CD4-positive, alpha-beta T cell treated with Interleukin-4 for 4 hours (primary cell): Measurements from ENCODE around the gene DSCAML1.
"Not testable (repeated sequence)": the region's sequence is repeated elsewhere in the genome, so short reads cannot be mapped to it uniquely, and the experiment has no call there.

ENCODE experiments used
- DNase-seq: peaks from one replicate; pipeline ENCODE4 v3.0.0-alpha.2; 2020

DSCAML1 gene

DNA sequence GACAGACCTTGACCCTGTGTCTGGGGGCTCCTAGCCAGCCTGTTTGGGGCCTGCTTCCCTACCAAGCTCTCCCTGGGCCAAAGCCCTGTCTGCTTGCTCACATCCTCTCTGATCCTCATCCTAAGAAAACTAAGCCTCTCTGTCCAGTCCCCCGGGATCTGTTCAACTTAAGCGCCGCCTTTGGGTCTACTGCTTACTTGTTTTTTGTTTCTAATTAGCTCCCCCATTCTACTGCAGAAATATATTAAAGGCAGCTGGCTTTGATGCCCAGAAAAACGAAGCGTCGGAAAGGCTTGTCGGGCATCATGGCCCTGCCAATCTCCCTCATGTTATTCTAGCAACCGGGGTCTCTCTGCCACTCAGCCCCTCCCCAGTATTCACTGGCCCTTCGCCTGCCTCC, 3.4 kb downstream of the DSCAML1 start:
- DNase-seq, result no peak

DNA sequence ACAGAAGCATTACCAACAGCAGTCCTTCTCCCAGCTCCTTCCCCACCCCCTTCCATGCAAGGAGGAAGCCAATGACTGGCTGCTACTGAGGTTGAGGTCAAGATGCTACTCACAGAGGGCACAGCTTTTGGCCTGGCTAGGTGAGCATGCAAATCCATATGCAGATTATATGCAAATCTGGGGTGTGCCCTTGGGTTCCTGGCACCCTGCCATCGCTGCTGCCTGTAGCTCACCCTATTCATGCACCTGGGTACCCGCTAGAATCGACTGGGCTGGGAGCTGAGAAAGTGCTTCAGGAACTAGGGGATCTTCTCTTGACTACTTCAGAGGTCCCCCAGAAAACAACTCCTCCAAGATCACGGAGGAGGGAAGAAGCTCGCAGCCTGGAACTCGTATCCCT, 4.0 kb downstream of the DSCAML1 start:
- no peak for DNase-seq

DNA sequence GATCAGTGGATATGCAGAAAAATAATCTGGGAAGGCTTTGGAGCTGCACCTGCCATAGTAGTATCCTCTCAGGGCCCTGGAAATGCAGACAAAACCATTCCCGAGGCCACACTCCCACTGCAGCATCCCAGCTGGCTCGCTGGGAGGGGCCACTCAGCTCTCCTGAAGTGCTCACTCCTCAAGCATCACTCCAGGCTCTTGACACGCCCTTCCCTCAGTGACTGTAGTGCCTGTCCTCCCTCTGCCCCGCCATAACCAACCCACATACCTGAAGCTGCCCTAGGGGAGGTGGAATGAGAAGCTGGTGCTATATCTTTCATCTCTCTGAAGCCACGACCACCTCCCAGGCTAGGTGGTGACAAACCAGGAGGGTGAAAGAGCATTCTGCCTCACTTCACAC, 4.8 kb downstream of the DSCAML1 start:
- no peak for DNase-seq

DNA sequence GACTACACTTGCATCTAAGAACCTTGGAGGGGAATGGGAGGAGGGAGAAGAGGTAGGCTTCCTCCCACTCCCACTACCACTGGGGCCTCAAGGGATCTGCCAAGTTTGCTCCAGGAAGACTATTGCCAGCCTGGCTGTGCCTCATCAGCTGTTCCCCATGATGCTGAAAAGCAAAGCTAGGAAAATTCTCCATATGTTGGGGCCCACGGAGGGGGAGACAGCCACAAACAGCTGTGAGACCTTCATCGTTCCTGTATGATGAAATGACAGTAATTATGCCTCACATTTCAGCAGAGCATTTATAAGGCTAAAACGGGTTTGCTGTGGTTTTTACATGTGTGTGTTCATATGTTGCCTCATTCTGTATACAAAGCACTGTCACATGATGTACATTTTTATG, 6.7 kb downstream of the DSCAML1 start:
- no peak for DNase-seq

DNA sequence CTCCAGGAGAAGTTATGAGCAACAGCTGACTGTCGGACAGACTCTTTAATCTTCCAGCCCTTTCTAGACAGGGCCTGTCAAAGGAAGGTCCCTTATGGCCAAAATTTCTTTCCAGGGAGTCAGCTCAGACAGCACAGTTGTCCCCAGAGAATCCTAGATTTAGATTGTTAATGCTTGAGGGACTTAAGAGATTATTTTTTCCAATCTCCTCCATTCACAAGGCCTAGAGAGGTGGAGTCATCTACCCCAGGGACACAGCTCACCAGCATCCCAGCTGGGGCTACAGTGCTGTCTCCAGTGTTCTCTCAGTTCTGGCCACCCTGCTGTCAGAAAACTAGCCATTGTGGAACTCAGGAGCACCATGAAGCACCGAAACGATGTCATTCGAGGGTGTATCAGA, 7.8 kb downstream of the DSCAML1 start:
- DNase-seq, result no peak

DNA sequence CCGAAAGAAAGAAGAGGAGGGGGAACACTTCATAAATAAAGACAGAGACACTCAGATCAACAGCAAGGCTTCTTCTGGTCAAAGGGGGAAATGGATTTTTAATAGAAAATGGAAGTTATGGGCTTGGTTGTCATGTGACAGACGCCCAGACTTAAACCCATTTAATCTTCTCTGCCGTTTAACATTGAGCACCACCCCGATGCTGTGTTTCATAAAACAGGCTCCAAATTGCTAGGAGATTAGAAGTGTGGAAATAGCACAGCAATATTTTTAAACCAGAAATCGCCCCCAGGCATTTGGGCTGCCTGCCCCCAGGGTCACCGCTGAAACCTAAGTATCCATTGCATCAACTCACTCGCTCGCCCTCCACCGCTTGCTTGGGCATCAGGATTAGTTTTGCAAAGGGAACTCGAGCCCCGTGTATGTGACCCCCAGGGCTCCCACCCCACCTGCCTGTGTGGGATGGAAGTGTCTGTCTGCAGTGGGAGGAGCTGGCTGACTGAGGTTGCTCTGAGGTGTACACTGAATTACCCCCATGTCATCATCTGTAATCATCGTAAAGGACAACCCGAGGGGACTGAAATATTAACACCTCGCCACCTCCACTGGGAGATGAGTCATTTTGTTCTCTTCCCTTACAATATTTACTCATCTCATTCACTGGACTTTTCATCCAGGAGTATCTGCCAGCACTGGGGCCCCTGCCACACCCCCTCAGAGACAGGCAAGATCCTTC, 10.7 kb downstream of the DSCAML1 start:
- no peak for DNase-seq

DNA sequence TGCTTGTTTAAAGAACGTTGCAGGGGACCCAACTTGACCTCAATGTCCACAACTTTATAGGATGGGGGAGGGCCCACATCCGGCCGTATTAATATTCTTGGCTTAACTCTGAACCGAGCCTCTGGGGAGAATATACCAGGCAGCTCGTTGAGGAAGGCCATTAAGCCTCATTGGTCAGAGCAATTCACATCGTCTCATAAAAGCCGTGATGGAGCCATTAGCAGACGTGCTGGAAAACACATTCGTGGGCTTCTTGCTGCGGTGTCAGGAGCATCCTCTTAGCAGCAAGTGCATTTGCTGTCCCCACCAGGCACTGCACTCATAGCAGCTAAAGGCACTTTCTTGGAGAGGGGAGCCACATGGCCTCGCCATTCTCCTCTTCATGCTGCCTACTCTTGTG, 14.9 kb downstream of the DSCAML1 start:
- no peak for DNase-seq

DNA sequence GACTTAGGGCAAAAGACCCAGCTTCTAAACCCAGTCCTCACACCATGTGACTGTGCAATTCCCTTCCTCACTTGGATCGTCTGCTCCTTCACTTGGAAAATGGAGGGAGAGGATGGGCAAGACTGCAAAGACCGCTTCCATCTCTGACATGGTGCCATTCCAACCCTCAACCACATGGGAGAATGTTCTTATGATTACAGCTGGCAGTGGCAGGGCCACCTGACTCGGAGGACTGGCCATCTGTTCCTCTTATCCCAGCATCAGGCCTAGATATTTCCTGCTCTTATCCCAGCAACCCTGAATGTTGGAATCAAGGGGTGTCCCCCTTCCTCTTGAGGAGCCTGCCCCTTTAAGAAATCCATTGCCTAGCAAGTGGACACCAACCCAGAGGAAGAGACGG, 15.4 kb downstream of the DSCAML1 start:
- DNase-seq, result no peak

DNA sequence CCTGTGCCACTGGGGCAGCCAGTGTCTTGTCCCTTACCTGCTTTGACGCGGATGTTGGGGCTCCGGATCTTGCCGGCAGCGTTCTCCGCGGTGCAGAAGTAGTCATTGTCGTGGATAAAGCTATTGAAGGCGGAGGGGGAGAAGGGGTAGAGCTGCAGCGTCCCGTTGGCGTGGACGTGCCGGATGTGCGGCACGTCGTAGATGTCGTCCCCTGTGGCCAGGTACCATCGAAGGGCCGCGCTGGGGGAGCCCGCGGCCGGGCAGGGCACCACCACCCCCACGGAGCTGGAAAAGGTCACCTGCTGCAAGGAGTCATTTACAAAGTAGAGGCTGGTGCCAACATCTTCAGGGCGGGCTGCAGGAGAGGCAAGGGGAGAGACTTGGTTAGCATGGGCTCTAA, 16.6 kb downstream of the DSCAML1 start:
- DNase-seq, result no peak

DNA sequence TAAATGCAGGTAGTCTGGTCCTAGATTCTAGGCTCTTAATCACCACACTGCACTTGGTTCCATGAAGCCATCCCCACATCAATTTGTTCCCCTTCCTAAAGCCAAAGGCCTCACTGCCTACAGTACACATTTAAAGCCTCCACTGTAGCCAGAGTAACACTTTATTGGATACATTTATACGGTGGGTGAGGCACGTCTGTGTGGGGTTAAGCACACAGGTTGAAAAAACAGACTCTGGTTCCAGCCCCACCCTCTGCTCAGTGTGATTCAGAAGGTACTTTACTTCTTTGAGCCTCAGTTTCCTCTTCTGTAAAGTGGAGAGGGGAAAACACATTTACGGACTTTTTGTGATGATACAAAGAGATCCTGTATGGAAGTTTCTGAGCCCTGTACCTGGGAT, 22.5 kb downstream of the DSCAML1 start:
- no peak for DNase-seq

DNA sequence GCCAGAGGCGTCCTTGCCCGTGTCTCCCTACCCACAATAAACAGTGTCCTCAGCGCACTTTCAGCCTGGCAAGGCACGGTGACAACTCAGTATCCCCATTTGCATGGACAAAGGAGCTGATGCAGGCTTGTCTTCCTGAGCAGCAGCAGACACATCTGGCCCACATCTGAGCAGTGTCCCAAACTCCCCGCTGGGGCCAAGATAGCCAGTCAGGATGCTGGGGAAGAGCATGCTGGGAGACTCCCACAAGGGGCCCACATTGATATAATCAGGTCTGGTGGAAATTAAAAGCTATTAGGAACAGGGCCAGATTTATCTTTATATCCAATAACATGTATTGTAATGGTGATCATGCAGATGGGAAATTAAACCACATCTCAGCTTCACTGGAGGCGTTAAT, 24.7 kb downstream of the DSCAML1 start:
- no peak for DNase-seq

DNA sequence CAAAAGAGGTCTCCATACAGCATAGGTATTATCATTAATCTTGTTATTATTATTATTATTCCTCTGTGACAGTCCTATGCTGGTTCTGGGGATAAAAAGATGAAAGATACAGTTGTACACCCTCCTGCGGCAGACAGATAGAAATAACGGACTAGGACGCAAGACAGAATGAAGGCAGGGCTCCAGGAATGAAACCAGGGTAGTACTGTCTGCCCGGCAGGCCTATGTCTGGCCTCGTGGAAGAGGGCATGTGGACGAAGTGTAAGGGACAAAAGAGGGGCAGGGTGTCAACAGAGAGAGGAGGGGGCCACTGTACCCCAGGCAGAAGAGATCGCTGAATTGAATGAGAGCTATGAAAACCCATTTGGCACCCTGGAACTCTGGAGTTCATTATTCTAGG, 25.2 kb downstream of the DSCAML1 start:
- no peak for DNase-seq

DNA sequence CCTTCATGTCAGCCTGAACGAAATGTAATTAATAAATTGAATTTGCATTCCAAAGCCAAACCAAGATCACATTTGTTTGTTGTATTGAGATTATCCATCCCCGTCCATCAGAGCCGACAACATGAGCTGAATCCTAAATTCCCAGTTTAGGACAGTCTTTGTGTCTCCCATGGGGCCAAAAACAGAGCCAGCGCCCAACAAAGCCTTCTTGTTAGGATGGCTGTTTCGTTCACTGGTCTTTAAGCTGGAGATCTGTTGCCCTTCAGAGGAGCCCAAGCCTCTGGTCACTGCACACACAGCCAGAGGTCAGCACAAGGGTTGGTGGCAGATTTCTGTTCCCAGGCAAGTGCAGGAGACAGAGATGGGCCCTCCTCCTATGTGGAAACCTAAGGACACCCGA, 25.8 kb downstream of the DSCAML1 start:
- DNase-seq, result no peak

DNA sequence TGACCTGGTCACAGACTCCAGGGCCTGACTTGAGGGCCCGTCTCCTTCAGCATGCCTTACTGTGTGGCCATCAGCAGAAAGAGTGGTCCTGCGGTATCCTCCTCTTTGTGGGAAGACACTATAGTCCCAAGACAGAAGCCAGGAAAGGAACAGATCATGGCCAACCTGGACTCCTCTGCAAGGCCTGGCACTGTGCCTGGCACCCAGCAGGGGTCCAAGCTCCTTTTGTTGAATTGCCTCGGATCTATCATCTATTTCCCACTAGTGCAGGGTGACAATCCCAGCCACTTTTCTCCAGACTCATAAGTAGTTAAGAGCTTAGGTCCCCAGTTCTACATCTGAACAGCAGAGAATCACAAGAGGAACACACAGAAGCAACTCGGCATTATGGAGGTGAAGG, 27.0 kb downstream of the DSCAML1 start:
- no peak for DNase-seq

DNA sequence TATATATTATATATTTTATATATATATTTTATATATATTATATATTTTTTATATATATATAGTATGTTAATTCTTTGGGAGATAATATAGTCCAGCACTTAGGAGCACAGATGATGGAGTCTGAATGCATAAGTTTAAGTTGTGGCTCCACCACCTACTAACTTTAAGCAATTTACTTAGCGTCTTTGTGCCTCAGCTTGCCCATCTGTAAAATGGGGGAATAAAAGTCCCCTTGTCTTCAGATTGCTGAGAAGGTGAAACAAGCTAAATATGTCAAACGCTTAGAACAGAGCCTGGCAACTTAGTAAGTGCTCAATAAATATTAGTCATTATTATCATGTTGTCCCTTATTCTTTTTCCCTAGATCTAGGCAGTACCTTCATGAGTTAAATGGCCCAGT, 27.5 kb downstream of the DSCAML1 start:
- DNase-seq, result no peak

DNA sequence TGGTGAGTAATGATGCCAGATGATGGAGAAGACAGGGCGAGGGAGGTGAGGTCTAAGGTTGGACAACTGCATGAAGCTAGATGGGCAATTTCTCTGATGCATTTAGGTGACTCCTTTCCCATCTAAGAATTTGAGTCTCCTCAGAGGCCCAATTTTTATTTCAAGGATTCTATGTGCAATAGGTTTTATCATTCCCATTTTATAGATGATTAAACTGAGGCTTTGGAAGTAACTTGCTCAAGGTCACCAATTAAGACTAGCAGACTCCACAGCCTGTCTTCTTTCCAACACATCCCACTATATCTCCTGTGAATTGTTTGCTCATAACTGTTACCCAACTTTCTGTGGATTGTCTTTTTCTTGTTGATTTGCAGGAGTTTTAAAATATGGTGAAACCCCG, 28.5 kb downstream of the DSCAML1 start:
- DNase-seq, result no peak

DNA sequence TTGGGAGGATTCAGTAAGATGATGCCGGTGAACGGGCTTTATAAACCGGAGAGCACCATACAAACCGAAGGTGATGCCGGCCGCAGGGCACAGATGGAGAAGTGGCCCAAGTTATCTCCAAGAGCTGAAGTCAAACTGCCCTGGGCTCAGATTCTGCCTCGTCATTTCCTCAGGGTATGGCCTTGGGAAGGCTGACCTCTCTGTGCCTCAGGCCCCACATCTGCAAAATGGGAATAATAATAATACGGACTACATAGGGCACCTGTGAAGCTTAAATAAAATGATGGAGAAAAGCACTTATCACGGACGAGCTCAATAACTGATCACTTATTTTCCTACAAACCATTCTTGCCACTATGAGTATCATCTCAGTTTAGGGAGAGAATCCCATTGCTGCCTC, 29.9 kb downstream of the DSCAML1 start:
- no peak for DNase-seq

DNA sequence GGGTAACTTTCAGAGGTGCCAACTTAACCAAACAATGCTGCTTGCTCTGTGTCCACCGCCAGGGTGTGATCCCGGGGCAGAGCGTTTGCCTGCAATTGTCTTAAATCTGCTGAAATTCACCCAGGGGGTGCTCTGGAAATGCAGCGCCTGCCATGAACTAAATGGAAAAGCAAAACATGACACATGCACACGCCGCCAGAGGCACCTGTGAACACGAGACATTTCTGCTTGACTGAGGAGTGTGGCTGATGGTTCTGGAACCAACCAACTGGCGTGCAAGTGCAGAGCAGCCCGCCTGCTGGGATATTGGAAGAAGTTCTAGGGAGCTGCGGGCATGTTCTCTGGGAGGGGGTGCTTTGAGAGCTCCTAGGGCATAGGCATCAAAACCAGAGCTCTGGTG, 30.4 kb downstream of the DSCAML1 start:
- DNase-seq, result no peak

DNA sequence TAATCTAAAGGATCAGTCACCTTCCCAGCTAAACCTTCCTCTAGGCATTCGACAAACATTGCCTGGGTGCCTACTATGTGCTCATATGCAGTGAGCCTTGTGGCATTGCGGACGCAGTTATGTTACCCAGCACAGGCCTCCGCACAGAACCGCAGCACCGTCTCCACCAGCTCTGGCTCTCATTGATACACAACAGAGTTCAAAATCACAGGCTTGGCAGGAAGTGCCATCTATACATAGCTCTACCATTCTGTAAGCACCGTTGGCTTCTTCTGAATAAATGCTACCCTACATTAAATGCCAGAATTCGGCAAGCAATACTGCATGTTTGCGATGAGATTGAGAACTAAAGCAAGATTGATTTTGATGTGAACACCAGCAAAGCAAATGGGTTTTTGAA, 31.0 kb downstream of the DSCAML1 start:
- DNase-seq, result no peak

DNA sequence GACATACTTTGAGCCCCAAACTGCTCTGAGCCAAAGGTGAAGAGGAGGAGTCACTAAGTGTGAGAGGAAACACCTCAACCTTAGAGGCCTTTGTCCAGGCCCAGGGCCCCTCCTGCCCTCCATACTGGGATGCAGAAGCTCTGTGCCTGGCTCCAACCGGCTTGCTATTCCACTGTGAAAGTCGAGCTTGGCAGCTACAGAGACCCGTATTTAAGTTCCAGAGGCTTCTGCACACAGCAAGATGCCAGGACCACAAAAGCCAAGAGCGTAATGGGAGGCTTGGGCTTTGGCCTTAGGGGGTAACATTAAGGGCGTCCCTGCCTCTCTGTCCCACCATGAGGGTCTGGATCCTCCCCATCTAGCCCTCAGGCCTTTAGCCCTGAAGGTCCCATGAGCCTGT, 31.9 kb downstream of the DSCAML1 start:
- no peak for DNase-seq

DNA sequence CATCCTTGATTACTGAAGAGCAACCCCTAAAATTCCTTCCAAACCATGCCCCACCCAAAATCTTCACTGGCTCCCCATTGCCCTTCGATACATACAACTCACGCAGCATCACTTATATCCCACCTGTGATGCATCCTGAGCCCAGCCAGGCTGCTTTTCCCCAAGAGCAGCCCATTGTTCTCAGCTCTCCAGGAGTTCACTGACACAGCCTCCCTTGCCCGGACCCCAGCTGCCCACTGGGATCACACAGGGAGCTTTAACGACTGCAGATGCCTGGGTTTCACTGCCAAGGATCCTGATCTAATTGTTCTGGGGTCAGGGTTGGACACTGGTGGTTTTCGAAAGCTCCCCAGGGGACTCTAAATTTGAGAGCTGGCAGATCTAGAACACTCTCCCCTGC, 33.6 kb downstream of the DSCAML1 start:
- DNase-seq, result not testable (repeated sequence)

DNA sequence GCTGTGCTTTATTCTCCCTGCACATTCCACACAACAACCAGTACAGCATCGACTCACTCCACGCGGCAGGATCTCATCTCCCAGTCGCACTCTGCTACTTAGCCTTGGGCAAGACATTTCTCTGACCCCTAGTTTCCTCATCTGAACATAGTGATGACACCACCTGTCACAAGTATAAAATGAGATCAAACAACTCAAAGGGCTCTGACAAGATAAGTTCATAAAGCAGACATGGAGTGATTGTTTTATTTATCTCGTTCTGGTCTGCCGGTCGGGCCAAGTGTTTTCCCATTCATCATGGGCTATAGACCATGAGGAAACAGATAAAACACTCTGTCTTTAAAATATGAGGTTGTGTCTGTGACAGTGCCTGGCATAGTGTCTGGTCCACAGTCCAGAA, 35.0 kb downstream of the DSCAML1 start:
- DNase-seq, result no peak

DNA sequence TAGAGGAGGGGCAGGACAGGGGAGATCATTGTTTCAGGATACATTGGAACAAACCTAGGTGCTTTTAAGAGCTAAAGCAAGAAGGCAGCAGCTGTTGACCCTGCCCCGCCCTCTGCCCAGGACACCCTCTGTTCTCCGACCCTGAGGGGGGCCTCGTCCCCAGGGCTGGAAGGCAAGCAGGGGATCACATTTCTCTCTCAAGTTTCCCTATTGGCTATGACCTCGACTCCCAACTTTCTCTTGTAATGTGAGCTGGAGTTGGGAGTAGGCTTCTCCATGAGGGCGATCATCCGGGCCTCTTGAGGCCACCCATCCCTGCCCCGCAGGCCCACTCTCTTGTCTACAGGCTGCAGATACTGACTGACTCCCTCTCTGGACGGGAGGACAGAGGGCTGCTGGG, 37.7 kb downstream of the DSCAML1 start:
- no peak for DNase-seq

DNA sequence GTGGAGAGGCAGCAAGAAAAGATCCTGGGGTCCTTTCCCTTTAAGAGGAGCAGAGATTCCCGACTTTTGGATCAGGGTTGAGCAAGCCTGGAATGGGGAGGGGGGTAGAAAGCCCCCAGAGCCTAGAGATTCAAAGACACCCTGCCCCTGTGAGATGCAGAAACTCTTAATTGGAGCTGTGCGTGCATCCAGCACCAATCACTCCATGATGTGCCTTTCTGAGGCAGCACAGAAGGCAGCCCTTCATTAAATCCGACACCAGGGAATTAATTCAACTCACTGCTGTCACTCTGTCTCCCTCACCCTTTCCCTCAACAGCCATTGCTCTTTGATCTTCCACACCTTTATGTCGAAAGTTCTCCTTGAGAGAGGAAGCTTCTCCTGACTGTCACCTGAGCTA, 43.0 kb downstream of the DSCAML1 start:
- DNase-seq, result no peak

DNA sequence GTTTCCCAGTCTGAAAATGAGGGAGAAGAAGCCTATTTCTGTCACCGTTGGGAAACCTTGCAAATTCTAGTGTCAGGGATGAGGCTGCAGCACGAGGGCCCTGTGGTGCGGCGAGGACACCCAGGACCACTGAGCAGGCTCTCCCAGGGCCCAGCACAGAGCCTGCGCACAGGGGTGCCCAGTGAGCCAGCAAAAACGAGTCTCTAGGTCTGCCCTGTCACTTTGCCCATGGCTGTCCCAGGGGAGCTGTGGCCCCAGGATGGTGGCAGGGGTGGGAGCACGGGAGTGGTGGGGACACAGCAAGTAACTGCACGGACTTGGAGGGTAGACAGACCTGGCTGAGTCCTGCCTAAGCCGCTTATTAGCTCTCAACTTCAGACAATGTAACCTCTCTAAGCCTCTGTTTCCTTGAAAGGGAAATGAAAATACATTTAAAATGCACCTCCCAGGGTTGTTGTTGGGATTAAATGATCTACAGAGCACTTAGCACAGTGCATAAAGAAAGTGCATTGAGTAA, 44.2 kb downstream of the DSCAML1 start:
- no peak for DNase-seq
